ES-I3 (cell line): ENCODE data around the gene MRGPRF.
"Not testable (repeated sequence)": the region's sequence is repeated elsewhere in the genome, so short reads cannot be mapped to it uniquely, and the experiment has no call there.

Experiments used
- H3K36me3 ChIP-seq: 2 replicates; pipeline ENCODE4 v1.6.1; 2013; ENCODE audit warnings: mild to moderate bottlenecking, low read length, control low read depth, moderate library complexity; ENCODE audit not compliant: insufficient read depth
- H3K4me1 ChIP-seq: 2 replicates; pipeline ENCODE4 v1.6.1; 2013; ENCODE audit warnings: mild to moderate bottlenecking, control low read depth, low read length; ENCODE audit not compliant: insufficient read depth
- H3K9ac ChIP-seq: 2 replicates; pipeline ENCODE4 v1.6.1; 2013; ENCODE audit warnings: low read depth, mild to moderate bottlenecking, low read length, moderate library complexity
- H3K9me3 ChIP-seq: 2 replicates; pipeline ENCODE4 v1.6.1; 2013; ENCODE audit warnings: mild to moderate bottlenecking, low read length, moderate library complexity; ENCODE audit not compliant: control insufficient read depth, insufficient read depth

Gene MRGPRF

DNA sequence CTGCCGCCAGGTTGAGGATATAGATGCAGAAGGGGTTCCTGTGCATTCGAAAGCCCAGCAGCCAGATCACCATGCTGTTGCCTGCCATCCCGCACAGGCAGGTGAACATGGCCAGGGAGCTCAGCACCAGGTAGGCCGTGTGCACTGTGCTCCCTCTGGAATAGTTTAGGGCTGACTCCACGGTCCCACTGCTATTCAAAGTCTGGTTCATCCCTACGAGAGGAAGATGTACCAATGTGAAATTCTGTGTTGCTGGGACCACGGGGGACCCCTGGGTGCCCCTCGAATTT is 32.3 kb downstream of the MRGPRF start, which contains the start of gene MRGPRD:
MRGPRD (minus strand) TSS at position 211 of the 290 bp plus-strand sequence; CDS start at position 211, 0 bp downstream.
- Histone ChIP-seq H3K4me1 (peaks cover 7% of the 10 kb centered on the region; the same call in 1 of the 2 replicates), H3K9me3 (no peaks in the 10 kb centered on the region), H3K9ac (no peak within 1 kb of the TSS), H3K36me3 (no peaks in the 10 kb centered on the region)

DNA sequence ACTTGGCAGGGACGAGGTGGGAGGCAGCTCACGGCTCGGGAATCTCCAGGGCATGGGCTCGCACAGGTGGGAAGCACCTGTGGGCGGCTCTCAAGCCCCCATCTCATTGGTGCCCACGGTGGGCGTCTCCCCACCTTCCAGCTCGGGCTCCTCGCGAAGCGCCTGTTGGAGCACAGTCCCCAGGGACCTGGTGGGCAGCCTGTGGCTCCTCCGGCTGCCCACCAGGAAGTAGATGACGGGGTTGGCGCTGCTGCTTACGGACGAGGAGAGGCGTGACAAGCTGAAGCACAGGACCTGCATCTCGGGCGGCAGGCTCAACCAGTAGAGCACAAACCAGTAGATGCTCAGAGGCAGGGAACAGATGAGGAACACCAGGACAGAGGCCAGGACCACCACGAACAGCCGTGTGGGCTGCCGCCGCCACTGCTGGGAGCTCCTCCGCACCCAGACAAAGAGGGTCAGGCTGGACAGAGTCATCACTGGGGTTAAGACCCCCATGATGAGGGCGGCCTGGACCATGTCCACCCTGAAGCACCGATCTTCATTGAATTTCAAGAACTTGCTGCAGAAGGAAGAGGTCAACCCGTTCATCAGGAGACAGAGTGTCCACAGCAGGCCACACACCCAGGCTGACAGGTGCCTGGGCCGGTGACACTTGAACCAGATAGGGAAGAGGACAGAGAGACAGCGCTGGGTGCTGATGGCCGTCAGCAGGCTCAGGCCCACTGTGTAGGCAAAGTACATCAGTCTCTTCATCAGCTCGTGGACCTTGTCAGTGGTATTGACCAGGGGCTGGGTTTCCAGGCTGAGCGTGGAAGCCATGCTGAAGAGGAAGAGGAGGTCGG is 32.9 kb downstream of the MRGPRF start:
- Histone ChIP-seq H3K9me3 (no peaks in the 10 kb centered on the region; the same call in 1 of the 2 replicates), H3K36me3 (no peaks in the 10 kb centered on the region), H3K9ac (no peak overlapping the region), H3K4me1 (peaks cover 7% of the 10 kb centered on the region; the same call in 1 of the 2 replicates)

DNA sequence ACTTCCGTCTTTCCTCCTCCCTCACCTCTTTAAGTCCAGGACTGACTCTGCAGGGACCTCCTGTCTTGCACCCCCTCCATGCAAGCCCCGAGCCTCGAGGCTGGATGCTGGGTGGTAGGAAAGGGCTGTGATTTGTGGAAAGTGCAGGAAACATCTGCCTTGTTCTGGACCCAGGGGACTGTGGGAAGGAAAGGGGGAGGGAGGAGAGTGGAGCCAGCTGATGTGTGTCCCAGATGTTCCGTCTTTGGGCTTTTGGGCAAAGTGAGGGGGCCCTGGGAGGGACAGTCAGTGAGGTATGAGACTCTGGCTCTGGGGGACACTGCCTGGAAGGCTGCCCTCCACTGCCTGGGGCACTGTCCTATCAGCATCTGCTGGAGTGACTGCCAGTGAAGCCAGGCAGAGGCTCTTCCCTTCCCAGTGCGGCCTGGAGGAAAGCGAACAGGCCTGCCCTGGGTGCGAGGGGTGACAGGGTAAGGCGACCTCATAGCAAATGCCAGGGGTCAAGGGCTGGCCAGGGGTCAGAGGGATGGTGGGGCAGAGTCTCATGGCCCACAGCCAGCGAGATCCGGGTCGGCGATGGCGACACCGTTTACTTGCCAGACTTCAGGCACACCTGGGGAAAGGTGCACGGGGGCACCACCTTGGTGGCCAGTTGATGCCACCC is 34.0 kb downstream of the MRGPRF start:
- Histone ChIP-seq H3K9me3 (no peaks in the 10 kb centered on the region; the same call in 1 of the 2 replicates), H3K9ac (no peak overlapping the region), H3K4me1 (peaks cover 7% of the 10 kb centered on the region; the same call in 1 of the 2 replicates), H3K36me3 (no peaks in the 10 kb centered on the region)

DNA sequence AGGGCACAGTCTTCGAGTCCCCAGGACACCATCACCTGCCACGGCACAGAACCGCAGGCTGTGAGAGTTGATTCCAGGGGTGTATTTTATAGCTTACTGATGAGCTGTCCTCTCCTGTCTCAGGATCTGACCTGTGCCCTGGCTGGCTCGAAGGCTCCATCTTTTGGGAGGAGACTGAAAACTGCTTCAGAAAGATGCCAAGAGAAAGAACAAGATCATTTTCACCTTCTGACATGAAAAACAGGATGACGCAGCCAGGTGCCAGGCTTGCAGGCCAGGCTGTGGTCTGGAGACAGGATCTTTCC is 34.5 kb downstream of the MRGPRF start:
- Histone ChIP-seq H3K9ac (no peak overlapping the region), H3K4me1 (peaks cover 7% of the 10 kb centered on the region; the same call in 1 of the 2 replicates), H3K36me3 (no peaks in the 10 kb centered on the region), H3K9me3 (no peaks in the 10 kb centered on the region; the same call in 1 of the 2 replicates)

DNA sequence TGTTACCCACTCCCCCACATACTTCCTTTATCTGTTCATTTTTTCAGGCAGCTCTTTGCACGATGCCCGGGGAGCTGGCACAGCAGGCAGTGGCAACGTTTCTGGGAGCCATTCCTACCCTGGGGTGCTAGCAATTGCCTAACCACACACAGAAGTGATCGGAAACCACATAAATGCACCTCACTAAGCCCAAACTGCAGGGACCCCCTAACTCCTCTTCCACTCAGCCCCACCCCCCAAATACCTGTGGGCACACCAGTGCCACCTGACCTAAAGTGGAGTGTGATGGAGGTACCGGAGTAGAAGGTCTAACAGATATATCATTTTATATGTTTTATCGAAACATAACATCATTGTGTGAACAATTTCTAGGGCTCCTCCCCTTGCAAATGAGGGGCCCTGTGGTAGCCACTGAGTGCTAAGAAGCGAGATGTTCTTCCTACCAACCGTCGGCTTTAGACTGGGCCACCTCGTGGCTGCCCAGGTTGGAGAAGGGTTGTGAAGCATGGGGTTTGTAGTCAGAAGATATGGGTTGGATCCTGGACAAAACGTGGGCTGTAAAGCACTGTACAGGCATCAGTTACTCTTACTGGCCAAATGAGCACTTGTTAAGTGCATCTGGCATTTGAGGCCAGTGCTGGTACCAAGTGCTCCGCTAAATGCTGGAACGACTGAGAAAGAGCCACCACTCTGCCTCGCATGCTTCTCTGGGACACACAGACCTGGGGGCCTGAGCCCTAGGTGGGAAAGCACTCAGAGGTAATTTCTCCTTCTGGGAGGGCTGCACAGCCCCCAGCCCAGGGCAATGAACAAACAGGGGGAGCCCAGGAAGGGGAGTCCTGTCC is 35.0 kb downstream of the MRGPRF start:
- Histone ChIP-seq H3K36me3 (no peaks in the 10 kb centered on the region), H3K4me1 (peaks cover 7% of the 10 kb centered on the region; the same call in 1 of the 2 replicates), H3K9me3 (no peaks in the 10 kb centered on the region; the same call in 1 of the 2 replicates), H3K9ac (no peak overlapping the region)

DNA sequence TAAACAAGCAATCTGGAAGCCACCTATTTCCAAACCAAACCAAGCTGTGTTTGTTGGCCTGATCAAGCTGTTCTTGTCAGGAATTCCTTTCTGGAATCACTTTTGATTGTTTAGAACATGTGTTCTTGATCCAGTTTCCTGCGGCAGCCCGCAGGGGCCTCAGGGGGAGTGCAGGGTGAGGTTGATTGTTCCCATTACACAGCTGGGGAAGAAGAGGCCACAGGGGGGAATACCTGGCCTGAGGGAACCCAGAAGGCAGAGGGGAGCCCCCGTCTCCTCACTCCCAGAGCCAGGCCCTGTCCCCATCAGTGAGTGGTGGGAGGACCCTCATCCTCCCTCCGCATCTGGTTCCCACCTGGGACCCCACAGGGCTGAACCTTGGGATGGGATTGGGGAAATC is 36.5 kb downstream of the MRGPRF start:
- H3K4me1 ChIP-seq, result peaks cover 7% of the 10 kb centered on the region; the same call in 1 of the 2 replicates
- no peak overlapping the region for H3K9ac ChIP-seq
- no peaks in the 10 kb centered on the region; the same call in 1 of the 2 replicates for H3K9me3 ChIP-seq
- H3K36me3 ChIP-seq, result no peaks in the 10 kb centered on the region

DNA sequence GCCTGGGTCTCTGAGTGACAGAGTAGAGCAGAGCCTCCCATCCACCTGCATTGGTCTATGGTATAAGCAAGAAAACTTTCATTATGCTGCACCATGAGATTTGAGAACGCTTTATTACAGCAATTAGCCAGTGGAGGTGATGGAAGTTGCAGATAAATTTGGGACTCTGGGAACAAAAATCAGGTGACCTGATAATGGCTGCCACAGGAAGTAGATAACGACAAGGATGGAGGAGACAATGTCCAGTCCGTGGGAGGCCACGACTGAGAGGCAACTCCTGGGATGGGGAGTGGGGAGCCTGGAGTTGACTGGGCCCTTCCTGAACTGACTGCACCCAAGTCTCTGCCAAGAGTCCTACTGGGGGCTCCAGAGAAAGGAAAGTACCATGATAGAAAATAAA is 37.0 kb downstream of the MRGPRF start:
- no peak overlapping the region for H3K9ac ChIP-seq
- H3K9me3 ChIP-seq, result no peaks in the 10 kb centered on the region; the same call in 1 of the 2 replicates
- H3K4me1 ChIP-seq, result peaks cover 7% of the 10 kb centered on the region; the same call in 1 of the 2 replicates
- H3K36me3 ChIP-seq, result no peaks in the 10 kb centered on the region

DNA sequence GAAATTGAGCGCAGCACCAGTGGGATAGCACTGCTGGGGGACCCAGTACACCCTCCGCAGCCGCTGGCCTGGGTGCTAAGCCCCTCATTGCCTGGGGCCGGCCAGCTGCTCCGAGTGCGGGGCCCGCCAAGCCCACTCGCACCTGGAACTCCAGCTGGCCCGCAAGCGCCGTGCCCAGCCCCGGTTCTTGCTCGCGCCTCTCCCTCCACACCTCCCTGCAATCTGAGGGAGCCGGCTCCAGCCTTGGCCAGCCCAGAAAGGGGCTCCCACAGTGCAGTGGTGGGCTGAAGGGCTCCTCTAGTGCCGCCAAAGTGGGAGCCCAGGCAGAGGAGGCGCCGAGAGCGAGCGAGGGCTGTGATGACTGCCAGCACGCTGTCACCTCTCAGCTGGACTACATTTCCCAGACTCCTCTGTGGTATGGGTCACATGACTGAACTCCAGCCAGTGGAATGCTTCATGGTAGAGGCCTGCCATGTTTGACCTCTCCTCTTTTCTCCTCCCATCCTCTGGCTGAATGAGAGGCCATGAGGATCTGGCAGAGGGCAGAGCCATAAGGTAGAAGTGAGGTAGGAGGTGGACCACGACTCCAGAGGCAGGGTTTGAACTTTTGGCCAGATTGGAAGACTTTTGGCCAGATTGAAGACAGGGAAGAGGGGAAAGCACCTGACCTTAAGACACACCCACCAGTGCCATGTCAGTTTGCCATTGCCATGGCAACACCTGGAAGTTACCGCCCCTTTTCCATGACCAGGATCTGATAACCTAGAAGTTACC is 38.4 kb downstream of the MRGPRF start:
- no peak overlapping the region for H3K9ac ChIP-seq
- H3K36me3 ChIP-seq, result no peaks in the 10 kb centered on the region

DNA sequence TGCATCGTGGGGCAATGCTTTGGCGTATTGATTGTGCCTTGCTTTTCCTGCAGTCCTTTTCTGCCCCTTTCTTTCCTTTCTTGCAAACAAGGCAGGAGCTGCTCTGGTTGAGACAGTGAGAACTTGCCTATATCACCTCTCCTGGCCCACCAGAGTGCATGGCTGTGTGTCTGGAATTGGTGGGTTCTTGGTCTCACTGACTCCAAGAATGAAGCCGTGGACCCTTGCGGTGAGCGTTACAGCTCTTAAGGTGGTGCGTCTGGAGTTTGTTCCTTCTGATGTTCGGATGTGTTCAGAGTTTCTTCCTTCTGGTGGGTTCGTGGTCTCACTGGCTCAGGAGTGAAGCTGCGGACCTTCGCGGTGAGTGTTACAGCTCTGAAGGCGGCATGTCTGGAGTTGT is 39.3 kb downstream of the MRGPRF start:
- not testable (repeated sequence) for H3K9ac ChIP-seq, H3K9me3 ChIP-seq, H3K36me3 ChIP-seq, H3K4me1 ChIP-seq

More for the DNA sequence above, 38.4 kb downstream of the MRGPRF start:
- Histone ChIP-seq H3K4me1 (0 out of 2 replicates have a peak, but pooled peaks cover 7% of the 10 kb centered on the region), H3K9me3 (no peaks in the 10 kb centered on the region; the same call in 1 of the 2 replicates)

DNA sequence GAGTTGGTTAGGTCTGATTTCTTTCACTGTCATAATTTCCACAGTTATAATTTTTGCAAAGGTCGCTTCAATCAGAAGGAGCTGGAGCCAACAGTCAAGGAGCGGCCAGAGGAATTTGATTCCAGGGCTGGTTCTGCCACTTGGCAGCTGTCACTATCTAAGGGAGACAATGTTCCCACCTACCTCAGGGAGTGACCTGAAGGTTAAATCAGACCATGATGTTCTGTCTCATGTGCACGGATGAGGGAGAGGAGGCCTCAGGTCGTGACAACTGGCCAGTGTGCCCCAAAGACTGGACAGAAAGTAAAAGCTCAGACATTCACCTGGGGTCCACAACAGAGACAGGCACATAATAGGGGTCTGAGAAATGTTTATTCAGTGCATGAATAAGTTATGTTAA is 39.8 kb downstream of the MRGPRF start:
- Histone ChIP-seq H3K9me3 (no peaks in the 10 kb centered on the region; the same call in 1 of the 2 replicates), H3K9ac (no peak overlapping the region), H3K4me1 (0 out of 2 replicates have a peak, but pooled peaks cover 7% of the 10 kb centered on the region), H3K36me3 (no peaks in the 10 kb centered on the region)

DNA sequence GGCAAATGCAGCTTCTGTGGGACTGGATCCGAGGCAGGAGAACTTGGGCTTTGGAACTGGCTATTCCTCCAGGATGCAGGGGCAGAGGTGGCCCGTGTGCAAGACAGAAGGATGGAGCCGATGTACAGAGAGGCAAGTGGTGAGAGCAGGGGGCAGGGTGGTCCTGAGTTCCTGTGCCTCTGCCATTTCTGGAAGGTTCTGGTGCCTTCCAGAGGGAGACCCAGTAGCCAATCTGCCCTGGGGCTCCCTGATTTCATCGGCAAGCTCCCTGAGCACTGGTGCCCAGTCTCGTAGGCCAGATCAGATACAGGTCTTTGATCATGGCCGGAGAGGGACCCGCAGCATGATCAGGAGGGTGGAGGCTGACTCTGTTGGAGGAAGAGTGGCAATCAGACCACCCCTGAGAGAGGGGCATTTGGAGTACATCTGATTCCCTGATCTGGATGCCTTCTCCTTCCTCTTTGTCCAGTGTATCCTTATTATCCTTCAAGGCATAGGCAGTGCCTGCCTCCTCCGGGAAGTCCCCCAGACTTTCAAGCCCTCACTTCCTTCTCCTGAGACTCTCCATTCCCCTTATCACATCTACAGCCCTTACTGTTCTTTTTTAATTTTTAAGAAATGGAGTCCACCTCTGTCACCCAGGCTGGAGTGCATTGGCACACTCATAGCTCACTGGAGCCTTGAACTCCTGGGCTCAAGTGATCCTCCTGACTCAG is 42.0 kb downstream of the MRGPRF start:
- H3K36me3 ChIP-seq, result no peaks in the 10 kb centered on the region
- 0 out of 2 replicates have a peak, but pooled peaks cover 2% of the 10 kb centered on the region for H3K4me1 ChIP-seq
- H3K9me3 ChIP-seq, result no peaks in the 10 kb centered on the region; the same call in 1 of the 2 replicates
- no peak overlapping the region for H3K9ac ChIP-seq

DNA sequence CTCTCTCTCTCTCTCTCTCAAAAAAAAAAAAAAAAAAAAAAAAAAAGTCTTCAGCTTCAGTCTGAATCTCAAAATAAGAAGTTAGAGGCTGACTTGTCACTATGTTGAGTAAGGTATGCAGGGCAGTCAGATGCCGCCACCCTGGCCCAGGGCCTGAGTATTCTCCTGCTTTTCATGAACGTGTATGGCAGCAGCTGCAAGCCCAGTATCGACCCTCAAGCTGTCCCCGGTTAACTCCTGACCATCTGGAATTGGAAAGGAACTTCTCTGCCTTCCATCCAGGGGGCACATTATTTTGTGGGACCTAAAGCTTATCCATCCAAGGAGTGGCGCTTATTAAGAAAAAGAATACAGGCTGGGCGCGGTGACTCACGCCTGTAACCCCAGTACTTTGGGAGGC is 43.7 kb downstream of the MRGPRF start:
- H3K36me3 ChIP-seq, result no peaks in the 10 kb centered on the region
- no peaks in the 10 kb centered on the region for H3K4me1 ChIP-seq
- H3K9me3 ChIP-seq, result no peaks in the 10 kb centered on the region
- H3K9ac ChIP-seq, result no peak overlapping the region
